B cell (primary cell): Measurements from ENCODE around the gene CDK5RAP2. TPM values are rescaled to one million over a fixed set of nuclear protein-coding genes. Genes with fewer than 3 reads are reported as not detected.

ENCODE experiments used
- ATAC-seq: fragments of 200-7000 bp; cut with Tn5 transposase; one replicate; pipeline ENCODE4 v1.10.0; 2021; ENCODE audit warnings: low read depth, mild to moderate bottlenecking, moderate number of reproducible peaks, moderate library complexity
- CTCF ChIA-PET: fragments of 350-600 bp; sonication (Branson Sonifier 250); formaldehyde crosslinking; loops from one replicate; lab custom pipeline; 2021; ENCODE audit warnings: antibody characterized with exemption, inconsistent platforms; lab: Charles Lee
- POLR2A ChIA-PET: fragments of 350-600 bp; sonication (Branson Sonifier 250); formaldehyde crosslinking; loops from one replicate; lab custom pipeline; 2021; ENCODE audit warnings: antibody characterized with exemption; lab: Charles Lee
- DNase-seq: peaks from one replicate; pipeline ENCODE4 v3.0.0; 2013
- H2AFZ ChIP-seq: 2 replicates; pipeline ENCODE4 v1.6.1; 2012; ENCODE audit warnings: mild to moderate bottlenecking, low read depth, low read length; ENCODE audit not compliant: insufficient read depth, poor library complexity, severe bottlenecking
- H3K27ac ChIP-seq, 2 donors: 1 replicate in 1 of 2; 2 replicates in 1 of 2; pipeline ENCODE4 v1.5.1; 2012 to 2013; ENCODE audit warnings: low read length in 2 of 2, mild to moderate bottlenecking in 2 of 2, moderate library complexity in 1 of 2
- H3K27me3 ChIP-seq, 4 experiments: fragments of 200-600 bp in 1 of 4; sonication (generic) in 1 of 4; replicated peaks in 1 of 4; 1 replicate in 2 of 4; 2 replicates in 2 of 4; pipeline versions ENCODE4 v1.6.1 to v1.7.0; 2013 to 2016; ENCODE audit warnings: low read length in 3 of 4, mild to moderate bottlenecking in 2 of 4, mixed read lengths in 1 of 4, moderate library complexity in 1 of 4; ENCODE audit not compliant: insufficient read depth in 4 of 4, control insufficient read depth in 3 of 4; ENCODE audit errors: control extremely low read depth in 1 of 4
- H3K36me3 ChIP-seq, 2 experiments: replicated peaks in 1 of 2; 1 replicate in 1 of 2; 2 replicates in 1 of 2; pipeline versions ENCODE4 v1.6.1 to v1.7.1; 2013; ENCODE audit warnings: low read length in 1 of 2; ENCODE audit not compliant: insufficient read depth in 2 of 2, control insufficient read depth in 1 of 2; ENCODE audit errors: control extremely low read depth in 1 of 2, extremely low read depth in 1 of 2
- H3K4me1 ChIP-seq, 2 donors: fragments of 200-600 bp in 1 of 2; sonication (generic) in 1 of 2; 1 replicate in 1 of 2; 2 replicates in 1 of 2; pipeline versions ENCODE4 v1.5.1 to v1.6.1; 2013 to 2017; ENCODE audit warnings: low read length in 2 of 2; ENCODE audit not compliant: control insufficient read depth in 2 of 2, insufficient read depth in 2 of 2
- H3K4me2 ChIP-seq: replicated peaks from 2 replicates; pipeline ENCODE3; 2012; ENCODE audit warnings: mild to moderate bottlenecking, low read depth, low read length; ENCODE audit not compliant: poor library complexity, severe bottlenecking
- H3K4me3 ChIP-seq, 5 experiments: fragments of 200-600 bp in 1 of 5; sonication (generic) in 1 of 5; 1 replicate in 3 of 5; 2 replicates in 2 of 5; pipeline versions ENCODE4 v1.5.1 to v1.7.0; 2011 to 2016; ENCODE audit warnings: low read length in 4 of 5, mild to moderate bottlenecking in 4 of 5, low read depth in 2 of 5, control low read depth in 1 of 5, moderate library complexity in 1 of 5; ENCODE audit not compliant: insufficient read depth in 1 of 5; ENCODE audit errors: control extremely low read depth in 1 of 5, extremely low read depth in 1 of 5
- H3K79me2 ChIP-seq: fragments of 200-600 bp; sonication (generic); one replicate; pipeline ENCODE4 v1.6.0; 2016; ENCODE audit warnings: low read length; ENCODE audit not compliant: control insufficient read depth, insufficient read depth
- H3K9ac ChIP-seq: fragments of 200-600 bp; sonication (generic); 2 replicates; pipeline ENCODE4 v1.6.1; 2017; ENCODE audit warnings: mild to moderate bottlenecking, low read length, moderate library complexity
- H3K9me3 ChIP-seq, 3 donors: one replicate each; pipeline versions ENCODE4 v1.6.1 to v1.7.1; 2013; ENCODE audit warnings: low read length in 2 of 3; ENCODE audit not compliant: control insufficient read depth in 2 of 3, insufficient read depth in 1 of 3; ENCODE audit errors: control extremely low read depth in 1 of 3
- H4K20me1 ChIP-seq: 2 replicates; pipeline ENCODE4 v1.6.0; 2012; ENCODE audit warnings: mild to moderate bottlenecking, low read length; ENCODE audit not compliant: insufficient read depth, control insufficient read depth, poor library complexity, severe bottlenecking
- H3K27ac Mint-ChIP-seq: one replicate; pipeline ENCODE4 v1.8.0; 2021; ENCODE audit warnings: mixed read lengths
- H3K27me3 Mint-ChIP-seq: one replicate; pipeline ENCODE4 v1.8.0; 2021; ENCODE audit warnings: mixed read lengths
- H3K4me1 Mint-ChIP-seq: one replicate; pipeline ENCODE4 v1.8.0; 2021; ENCODE audit warnings: mixed read lengths
- H3K4me3 Mint-ChIP-seq: one replicate; pipeline ENCODE4 v1.8.0; 2021; ENCODE audit warnings: mixed read lengths
- H3K9me3 Mint-ChIP-seq: one replicate; pipeline ENCODE4 v1.8.0; 2022; ENCODE audit warnings: mixed read lengths; ENCODE audit not compliant: insufficient read depth
- EZH2 ChIP-seq: IDR thresholded peaks from 2 replicates; pipeline ENCODE4 v1.6.1; 2012; ENCODE audit warnings: borderline replicate concordance, low read depth, mild to moderate bottlenecking, moderate library complexity, low read length; ENCODE audit not compliant: insufficient read depth, poor library complexity, severe bottlenecking
- WGBS: methylation state at CpG from one replicate; pipeline ENCODE4 v1.1.5; 2013; ENCODE audit warnings: missing lambda C conversion rate; ENCODE audit not compliant: insufficient coverage; 5-methylcytosine and 5-hydroxymethylcytosine counted together
- intact Hi-C: fragments of 100-400 bp; cut with micrococcal nuclease; formaldehyde crosslinking; loops from one replicate; pipeline ENCODE4 v1.10.0; 2022
- polyA plus RNA-seq: library from polyadenylated mRNA; depleted of rRNA; stranded (reverse); fragments of >200 nt; gene quantifications from 2 replicates; pipeline ENCODE4 v1.2.3, GENCODE V29; 2012
- total RNA-seq, 2 donors: library from RNA; stranded (reverse); fragments of 120-200 nt in 1 of 2; gene quantifications; 1 replicate in 1 of 2; 2 replicates in 1 of 2; pipeline versions ENCODE4 v1.2.3 to v1.2.4, GENCODE V29; 2013 to 2022
- TF ChIP-seq, protein P1 (sequence below): fragments of 200-600 bp; IDR thresholded peaks from one replicate; pipeline ENCODE4 v1.8.0; 2022; ENCODE audit warnings: antibody characterized with exemption, mild to moderate bottlenecking

The CDK5RAP2 gene
- total and polyA plus RNA-seq, 2 donors (not counting 1 experiment from before 2014, with no cell fraction given) = 31.3 to 122 TPM

DNA sequence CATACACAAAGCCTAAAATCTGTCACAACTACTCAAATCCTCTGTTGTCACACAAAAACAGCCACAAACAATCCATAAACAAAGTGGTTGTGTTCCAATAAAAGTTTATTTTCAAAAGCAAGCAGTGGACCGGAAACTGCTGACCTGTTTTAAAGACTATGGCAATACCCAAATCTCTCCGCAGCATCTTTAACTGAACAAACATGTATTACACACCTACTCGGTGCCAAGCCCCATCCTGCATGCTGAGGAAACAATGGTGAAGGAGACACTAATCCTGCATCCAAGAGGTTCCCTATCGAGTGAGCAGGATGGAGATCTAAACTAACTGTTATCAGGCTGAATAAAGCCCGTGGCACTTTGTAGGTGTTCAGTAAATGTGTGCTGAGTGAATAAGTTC, 11.2 kb downstream of the CDK5RAP2 start:
- 88% methylated on average over 3 of the region's 5 CpGs for WGBS
- DNase-seq (no peak), ATAC-seq (no peak)
- intact Hi-C loops = no loop called here
- ChIA-PET CTCF (no interaction called here), POLR2A (no interaction called here)
- Mint-ChIP-seq H3K4me3 (no peak overlapping the region), H3K4me1 (no peaks in the 10 kb centered on the region), H3K27ac (no peak overlapping the region), H3K27me3 (no peaks in the 10 kb centered on the region), H3K9me3 (no peaks in the 10 kb centered on the region)
- Histone ChIP-seq H3K9me3 (no peaks in the 10 kb centered on the region), H3K4me2 (no peak overlapping the region), H2AFZ (no peak overlapping the region), H4K20me1 (peaks cover 27% of the 10 kb centered on the region), H3K4me3 (no peak overlapping the region), H3K9ac (no peak overlapping the region), H3K79me2 (peaks cover 32% of the 10 kb centered on the region), H3K27me3 (no peaks in the 10 kb centered on the region), H3K4me1 (no peaks in the 10 kb centered on the region), H3K36me3 (peaks cover 0 to 75% of the 10 kb centered on the region in 2 experiments), H3K27ac (no peak overlapping the region)
- TF ChIP-seq, protein P1, sequence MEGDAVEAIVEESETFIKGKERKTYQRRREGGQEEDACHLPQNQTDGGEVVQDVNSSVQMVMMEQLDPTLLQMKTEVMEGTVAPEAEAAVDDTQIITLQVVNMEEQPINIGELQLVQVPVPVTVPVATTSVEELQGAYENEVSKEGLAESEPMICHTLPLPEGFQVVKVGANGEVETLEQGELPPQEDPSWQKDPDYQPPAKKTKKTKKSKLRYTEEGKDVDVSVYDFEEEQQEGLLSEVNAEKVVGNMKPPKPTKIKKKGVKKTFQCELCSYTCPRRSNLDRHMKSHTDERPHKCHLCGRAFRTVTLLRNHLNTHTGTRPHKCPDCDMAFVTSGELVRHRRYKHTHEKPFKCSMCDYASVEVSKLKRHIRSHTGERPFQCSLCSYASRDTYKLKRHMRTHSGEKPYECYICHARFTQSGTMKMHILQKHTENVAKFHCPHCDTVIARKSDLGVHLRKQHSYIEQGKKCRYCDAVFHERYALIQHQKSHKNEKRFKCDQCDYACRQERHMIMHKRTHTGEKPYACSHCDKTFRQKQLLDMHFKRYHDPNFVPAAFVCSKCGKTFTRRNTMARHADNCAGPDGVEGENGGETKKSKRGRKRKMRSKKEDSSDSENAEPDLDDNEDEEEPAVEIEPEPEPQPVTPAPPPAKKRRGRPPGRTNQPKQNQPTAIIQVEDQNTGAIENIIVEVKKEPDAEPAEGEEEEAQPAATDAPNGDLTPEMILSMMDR = no peak
- TF ChIP-seq EZH2 = no peak

DNA sequence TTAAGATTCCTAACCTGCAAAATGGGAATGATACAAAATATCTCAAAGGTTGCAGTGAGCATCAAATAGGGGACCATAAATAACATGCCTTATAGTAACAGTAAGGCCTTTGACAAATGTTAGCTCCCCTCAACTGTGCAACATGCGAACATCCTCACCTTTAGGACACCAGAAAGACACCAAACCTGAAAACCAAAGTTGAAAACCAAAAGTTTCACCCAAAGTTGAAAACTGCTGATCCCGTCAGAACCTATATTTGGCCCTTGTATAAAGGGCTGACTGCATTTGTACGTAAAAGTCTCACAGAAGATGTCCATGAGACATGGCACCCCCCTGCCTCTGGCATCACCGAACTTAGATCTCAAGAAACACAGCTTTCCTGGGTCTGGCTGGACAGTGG, 12.1 kb downstream of the CDK5RAP2 start:
- TF ChIP-seq, protein P1 = no peak
- no peak for TF ChIP-seq EZH2
- no peak overlapping the region for H2AFZ ChIP-seq
- peaks cover 3 to 84% of the 10 kb centered on the region in 2 experiments for H3K36me3 ChIP-seq
- no peak overlapping the region for H3K4me3 ChIP-seq
- H3K9ac ChIP-seq = no peak overlapping the region
- POLR2A ChIA-PET = no interaction called here
- H3K9me3 ChIP-seq = no peaks in the 10 kb centered on the region
- H3K9me3 Mint-ChIP-seq = no peaks in the 10 kb centered on the region
- H3K79me2 ChIP-seq = peaks cover 35% of the 10 kb centered on the region
- CTCF ChIA-PET = no interaction called here
- intact Hi-C loops = no loop called here
- WGBS = 100% methylated on average over 3 of the region's 4 CpGs
- H3K4me3 Mint-ChIP-seq = no peak overlapping the region
- H3K27ac ChIP-seq = no peak overlapping the region
- no peak overlapping the region for H3K27ac Mint-ChIP-seq
- H3K27me3 ChIP-seq = no peaks in the 10 kb centered on the region
- H3K4me1 ChIP-seq = no peaks in the 10 kb centered on the region
- H4K20me1 ChIP-seq = peaks cover 33% of the 10 kb centered on the region
- ATAC-seq = no peak
- DNase-seq = no peak
- H3K4me2 ChIP-seq = no peak overlapping the region
- no peaks in the 10 kb centered on the region for H3K4me1 Mint-ChIP-seq
- H3K27me3 Mint-ChIP-seq = no peaks in the 10 kb centered on the region
